GM21619 (cell line): Measurements from ENCODE around the gene WRAP73.
"Not testable (repeated sequence)": the region's sequence is repeated elsewhere in the genome, so short reads cannot be mapped to it uniquely, and the experiment has no call there.

ENCODE experiments used
- ATAC-seq: cut with Tn5 transposase; IDR thresholded peaks from one replicate; pipeline ENCODE4 v1.9.1; 2021; ENCODE audit not compliant: unreplicated experiment

The WRAP73 gene

GRCh38 chr1:3631320-3632260 is 18.3 kb downstream of the WRAP73 start:
- ATAC-seq, result no peak

- no peak for ATAC-seq
Measured at GRCh38 chr1:3630914-3631313, 19.0 kb downstream of the WRAP73 start.

DNA sequence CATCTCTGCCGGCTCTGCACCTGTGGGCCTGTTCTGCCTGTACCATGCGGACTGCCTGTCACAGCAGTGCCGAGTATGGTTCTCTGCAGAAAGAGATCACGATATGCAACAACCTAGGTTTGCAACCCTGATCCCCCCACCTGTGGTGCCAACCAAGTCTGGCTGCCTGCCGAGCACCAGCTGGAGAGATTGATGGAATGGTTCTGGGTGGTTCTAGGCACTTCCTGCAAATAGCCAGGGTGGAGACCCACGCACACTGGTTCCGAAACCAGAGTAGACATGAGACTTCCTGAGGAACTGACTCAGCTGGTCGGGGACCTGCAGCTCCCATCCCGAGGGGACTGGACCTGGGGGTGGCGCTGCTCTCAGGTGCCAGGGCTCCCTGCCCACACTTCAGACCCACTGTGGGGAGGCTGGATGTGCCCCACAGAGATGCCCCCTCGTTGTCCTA is 19.7 kb downstream of the WRAP73 start:
- ATAC-seq, result no peak

DNA sequence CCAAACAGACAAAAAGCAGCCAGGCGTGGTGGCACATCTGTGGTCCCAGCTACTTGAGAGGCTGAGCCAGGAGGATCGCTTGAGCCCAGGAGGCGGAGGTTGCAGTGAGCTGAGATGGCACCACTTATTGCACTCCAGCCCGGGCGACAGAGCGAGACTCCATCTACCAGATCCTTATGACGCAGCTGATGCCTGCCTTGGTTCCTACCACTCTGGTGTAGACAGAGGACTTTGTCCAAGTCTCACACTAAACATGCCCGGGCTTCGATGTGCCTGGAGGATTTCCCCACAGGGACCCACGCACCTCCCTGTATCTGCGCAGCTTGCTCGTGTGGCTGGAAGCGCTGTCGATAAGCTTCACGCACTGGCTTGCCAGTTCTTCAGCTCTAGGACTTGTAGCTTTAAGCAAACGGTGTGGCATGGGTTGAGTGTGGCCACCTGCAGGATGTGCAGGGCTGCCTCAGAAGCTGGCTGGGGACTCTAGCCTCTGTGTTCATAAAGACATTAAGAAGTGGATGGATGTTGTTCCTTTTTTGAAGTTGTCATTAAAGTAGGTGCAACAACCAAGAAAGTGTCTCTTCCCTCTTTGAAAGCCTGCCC is 20.2 kb downstream of the WRAP73 start:
- ATAC-seq, result no peak

DNA sequence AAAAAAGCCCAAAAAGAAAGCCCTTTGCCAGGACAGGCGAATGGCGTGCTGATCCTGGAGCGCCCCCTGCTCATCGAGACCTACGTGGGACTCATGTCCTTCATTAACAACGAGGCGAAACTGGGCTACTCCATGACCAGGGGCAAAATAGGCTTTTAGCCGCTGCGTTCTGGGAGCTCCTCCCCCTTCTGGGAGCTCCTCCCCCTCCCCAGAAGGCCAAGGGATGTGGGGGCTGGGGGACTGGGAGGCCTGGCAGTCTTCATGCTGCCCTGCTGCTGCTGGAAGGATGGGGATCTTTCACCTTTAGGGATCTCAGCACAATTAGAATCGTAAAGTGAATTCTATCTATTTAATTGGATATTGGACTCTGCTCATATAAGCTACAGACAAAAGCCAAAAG is 21.5 kb downstream of the WRAP73 start:
- ATAC-seq, result no peak

GRCh38 chr1:3627515-3628253 is 22.2 kb downstream of the WRAP73 start:
- ATAC-seq, result no peak

- no peak for ATAC-seq
Measured at GRCh38 chr1:3626025-3626424, 23.9 kb downstream of the WRAP73 start.

- peak; percentile 9 for ATAC-seq
Measured at GRCh38 chr1:3625151-3625907, 24.6 kb downstream of the WRAP73 start.

- peak; percentile 93 for ATAC-seq
Measured at GRCh38 chr1:3624200-3625136, 25.4 kb downstream of the WRAP73 start, which contains the start of gene TPRG1L. TSS of gene TPRG1L (plus strand) at chr1:3625015. CDS start at chr1:3625073, 58 bp downstream.

GRCh38 chr1:3623441-3624199 is 26.3 kb downstream of the WRAP73 start:
- ATAC-seq, result no peak

GRCh38 chr1:3622102-3622501 is 27.8 kb downstream of the WRAP73 start:
- ATAC-seq, result not testable (repeated sequence)

- not testable (repeated sequence) for ATAC-seq
Measured at GRCh38 chr1:3621151-3621671, 28.7 kb downstream of the WRAP73 start.

DNA sequence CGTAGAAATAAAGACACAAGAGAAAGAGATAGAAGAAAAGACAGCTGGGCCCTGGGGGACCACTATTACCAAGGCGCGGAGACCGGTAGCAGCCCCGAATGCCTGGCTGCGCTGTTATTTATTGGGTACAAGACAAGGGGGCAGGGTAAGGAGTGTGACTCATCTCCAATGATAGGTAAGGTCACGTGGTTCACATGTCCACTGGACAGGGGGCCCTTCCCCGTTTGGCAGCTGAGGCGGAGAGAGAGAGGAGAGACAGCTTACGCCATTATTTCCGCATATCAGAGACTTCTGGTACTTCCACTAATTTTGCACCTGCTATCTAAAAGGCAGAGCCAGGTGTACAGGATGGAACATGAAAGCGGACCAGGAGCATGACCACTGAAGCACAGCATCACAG is 29.2 kb downstream of the WRAP73 start:
- no peak for ATAC-seq

DNA sequence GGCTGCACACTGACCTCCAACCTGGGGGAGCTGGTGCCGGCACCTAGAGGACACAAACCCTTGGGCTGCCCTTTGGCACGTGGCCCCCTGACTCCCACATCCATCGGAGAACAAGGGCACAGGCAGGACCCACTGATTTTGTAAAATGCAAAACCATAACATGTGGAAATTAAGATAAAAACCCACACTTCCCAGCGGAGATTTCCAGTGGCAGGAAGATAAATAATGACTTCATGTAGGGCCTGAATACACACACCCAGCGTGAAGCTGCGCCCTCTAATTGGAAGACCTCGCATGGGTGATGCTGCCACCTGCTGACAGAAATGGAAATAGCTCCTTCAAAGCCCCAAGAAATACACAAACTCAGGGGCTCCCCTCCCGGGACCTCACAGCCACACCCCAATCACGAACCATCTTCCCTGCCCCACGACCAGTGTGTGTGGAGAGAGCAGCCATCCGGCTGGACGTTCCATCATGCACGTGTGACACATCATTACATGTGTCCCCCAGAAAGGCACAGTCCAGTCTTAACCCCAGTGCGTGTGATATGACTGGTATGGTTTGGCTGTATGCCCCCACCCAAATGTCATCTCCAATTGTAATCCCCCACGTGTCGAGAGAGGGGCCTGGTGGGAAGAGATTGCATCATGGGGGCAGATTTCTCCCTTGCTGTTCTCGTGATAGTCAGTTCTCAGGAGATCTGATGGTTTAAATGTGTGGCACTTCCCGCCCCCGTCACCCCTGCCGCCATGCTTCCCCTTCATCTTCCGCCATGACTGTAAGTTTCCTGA is 30.8 kb downstream of the WRAP73 start:
- no peak for ATAC-seq

GRCh38 chr1:3618531-3618880 is 31.4 kb downstream of the WRAP73 start:
- no peak for ATAC-seq

GRCh38 chr1:3617806-3618345 is 32.0 kb downstream of the WRAP73 start:
- ATAC-seq, result no peak

DNA sequence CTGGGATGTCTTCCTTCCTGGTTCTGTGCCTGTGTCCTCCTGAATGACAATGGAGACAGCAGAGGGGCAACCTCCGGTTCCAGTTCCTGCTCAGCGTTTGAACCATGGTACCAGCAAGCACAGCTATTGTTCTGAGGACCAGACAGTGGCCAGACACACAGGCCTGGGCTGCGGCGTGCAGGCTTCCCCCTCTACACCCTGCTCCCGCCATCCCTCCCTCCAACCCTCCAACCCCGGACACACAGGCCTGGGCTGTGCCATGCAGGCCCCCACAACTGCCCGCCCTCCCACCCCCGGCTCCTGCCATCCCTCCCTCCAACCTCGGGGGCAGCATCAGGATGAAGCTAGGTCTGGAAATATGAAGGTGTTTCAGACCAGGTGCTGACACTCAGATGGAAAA is 33.0 kb downstream of the WRAP73 start:
- ATAC-seq, result no peak
